GM18505 (cell line): ENCODE data around the gene XCL1.

Experiments
- ATAC-seq: cut with Tn5 transposase; IDR thresholded peaks from one replicate; pipeline ENCODE4 v1.9.1; 2021; ENCODE audit not compliant: unreplicated experiment
- POLR2A ChIP-seq: IDR thresholded peaks from 4 replicates; pipeline ENCODE4 v1.6.1; 2011; ENCODE audit warnings: borderline replicate concordance; ENCODE audit not compliant: insufficient read depth, insufficient read length; ENCODE audit errors: extremely low read depth

The XCL1 gene

GRCh38 chr1:168605443-168605842 lies 29.0 kb downstream of the XCL1 start:
- TF ChIP-seq POLR2A = no peak
- ATAC-seq = no peak

GRCh38 chr1:168606096-168606495 lies 29.7 kb downstream of the XCL1 start:
- ATAC-seq = no peak
- TF ChIP-seq POLR2A = no peak

- no peak for TF ChIP-seq POLR2A
- ATAC-seq = no peak
Observed at GRCh38 chr1:168607872-168608428, 31.5 kb downstream of the XCL1 start.

GRCh38 chr1:168608796-168609715 lies 32.7 kb downstream of the XCL1 start:
- no peak for TF ChIP-seq POLR2A
- ATAC-seq = no peak

DNA sequence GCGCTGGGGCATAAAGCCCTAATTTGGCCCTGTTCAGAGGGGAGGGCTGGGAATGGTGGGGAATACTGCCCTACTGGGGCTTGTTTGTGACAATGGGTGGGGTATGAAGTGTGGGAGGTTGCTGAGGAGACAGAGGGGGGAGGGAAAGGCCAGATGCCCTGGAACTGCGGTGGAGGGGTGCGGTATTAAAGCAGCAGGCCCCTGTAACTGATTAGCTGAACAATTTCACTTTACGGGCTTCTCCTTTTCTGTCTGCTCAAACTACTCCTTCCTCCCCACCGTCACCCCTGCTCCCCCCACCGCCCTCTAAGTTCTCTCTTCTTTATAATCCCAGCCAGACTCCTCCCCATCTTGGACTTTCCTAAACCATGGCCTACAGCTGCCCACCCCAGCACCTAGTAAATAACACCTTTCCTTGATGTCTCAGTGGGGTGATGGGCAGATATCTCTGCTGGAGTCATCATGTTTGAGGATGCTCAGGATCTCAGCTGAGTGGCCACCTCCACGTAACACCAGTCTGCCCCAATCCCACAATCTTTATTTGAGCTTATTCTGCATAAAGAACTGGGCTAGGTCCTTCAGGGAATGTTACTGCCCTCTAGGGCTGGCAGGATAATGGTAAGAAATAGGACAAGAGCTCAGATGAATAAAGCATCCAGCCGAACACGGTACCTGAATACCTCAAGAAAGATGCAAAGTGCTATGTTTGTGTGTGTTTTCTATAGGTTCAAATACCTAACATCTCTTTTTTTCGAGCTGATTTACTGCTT lies 33.5 kb downstream of the XCL1 start:
- no peak for TF ChIP-seq POLR2A
- no peak for ATAC-seq

DNA sequence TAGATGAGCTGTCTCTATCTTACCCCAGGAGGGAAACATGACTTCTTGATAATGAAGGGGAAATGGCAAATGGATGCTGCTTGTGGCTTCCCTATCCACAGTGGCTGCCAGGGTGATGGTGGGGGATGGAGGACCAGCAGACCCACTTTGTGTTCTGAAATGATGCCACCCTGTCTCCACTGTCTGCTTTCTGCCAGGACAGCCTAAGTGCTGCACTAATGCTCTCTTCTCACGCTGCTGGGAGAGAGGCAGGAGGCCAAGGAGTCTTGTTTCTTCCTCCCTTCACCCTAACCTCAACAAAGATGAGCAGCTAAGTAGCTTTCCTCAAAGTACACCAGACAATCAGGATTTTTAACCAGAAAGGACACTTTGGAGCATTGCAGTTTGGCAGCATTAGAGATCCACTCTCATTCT lies 36.6 kb downstream of the XCL1 start:
- no peak for TF ChIP-seq POLR2A
- ATAC-seq = no peak

GRCh38 chr1:168613691-168614231 lies 37.4 kb downstream of the XCL1 start:
- TF ChIP-seq POLR2A = no peak

GRCh38 chr1:168614235-168614634 lies 37.8 kb downstream of the XCL1 start:
- no peak for ATAC-seq
- no peak for TF ChIP-seq POLR2A

More at GRCh38 chr1:168613691-168614231, 37.4 kb downstream of the XCL1 start:
- ATAC-seq = no peak

DNA sequence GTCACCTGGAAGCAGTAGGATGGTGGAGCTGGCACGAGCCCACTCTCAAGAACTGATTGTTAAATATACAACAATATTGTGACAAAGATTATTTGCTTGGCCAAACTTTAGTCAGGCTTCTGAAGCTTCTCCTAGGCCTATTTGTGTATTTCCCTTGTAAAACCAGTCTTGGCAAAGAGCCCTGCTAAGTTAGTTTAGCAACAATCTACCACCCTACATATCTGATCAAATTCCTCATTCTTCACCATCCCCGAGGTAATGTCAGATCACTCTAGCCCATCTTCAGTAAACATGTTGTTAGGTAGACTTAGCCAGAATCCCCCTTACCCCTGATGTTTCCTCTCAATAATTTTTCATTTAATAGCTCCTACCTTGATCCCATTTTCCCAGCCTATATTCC lies 39.6 kb downstream of the XCL1 start:
- no peak for TF ChIP-seq POLR2A

DNA sequence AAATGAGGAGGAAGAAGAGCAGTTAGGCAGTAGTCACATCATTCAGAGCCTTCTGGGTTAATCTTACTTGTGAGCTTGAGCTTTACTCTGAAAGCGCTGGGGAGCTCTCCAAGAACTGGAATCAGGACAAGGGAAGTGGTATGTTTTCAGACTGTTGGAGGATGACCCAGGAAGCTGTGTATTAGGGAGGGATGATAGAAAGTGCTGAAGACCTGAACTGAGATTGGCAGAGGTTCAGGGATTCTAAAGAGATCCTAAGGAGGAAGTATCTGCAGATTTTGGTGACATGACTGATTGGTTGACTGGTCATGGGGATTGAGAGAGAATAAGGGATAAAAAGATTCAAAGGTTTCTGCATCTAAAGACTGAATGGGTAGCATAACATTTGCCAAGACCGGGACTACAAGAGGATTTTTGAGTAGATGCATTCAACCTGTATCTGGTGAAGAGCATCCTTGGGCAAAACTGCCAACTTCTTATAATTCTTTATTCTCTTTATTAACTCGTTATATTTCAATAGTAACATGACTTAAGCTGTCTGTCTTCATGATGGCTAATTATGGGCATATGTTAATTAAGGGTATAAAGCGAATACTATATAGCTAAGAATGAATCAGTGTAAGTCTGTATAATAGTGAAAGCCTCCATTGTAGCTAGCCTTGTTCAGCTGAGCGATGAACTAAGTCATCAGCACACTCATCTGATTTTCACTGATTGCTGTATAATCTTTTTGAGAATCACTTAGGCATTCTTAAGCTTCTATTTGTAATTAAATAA lies 41.8 kb downstream of the XCL1 start:
- TF ChIP-seq POLR2A = no peak
- ATAC-seq = no peak

More for the DNA sequence above, 39.6 kb downstream of the XCL1 start:
- no peak for ATAC-seq

DNA sequence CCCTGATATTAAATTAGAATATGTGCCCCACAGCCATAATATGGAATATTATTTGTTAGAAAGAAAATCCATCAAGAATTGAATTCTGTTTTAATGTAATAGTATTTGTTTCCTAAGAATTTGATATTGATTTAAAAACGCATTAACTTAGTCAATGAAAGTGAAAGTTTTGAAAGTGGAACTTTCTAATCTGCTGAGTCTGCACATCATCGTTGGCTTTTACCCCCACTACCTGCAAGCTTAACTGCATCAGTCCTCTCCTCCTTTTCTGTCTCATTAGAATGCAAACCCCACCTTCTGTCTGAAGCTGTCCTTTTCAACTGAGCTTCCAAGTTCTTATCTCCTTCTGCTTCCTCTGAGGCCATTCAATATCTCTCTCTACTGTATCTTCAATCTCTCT lies 42.5 kb downstream of the XCL1 start:
- TF ChIP-seq POLR2A = no peak
- no peak for ATAC-seq

DNA sequence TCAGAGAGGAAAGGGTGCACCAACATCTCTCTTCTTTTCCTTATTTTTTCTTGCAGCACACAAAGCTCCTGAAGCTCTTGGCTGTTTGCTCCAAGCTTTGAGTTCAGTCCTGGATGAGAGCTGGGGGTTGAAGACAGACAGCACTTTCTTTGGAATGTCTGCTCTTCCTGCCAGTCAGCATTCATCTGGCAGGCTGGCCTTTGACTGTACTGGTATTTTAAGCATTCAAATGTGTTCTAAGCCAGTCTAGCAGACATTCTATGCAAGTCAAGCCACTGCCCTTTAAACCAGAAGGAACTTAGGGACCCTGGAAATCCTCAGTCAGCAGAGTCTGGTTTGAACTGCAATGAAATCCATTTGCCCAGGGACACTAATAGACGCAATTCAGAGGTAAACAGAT lies 45.0 kb downstream of the XCL1 start:
- TF ChIP-seq POLR2A = no peak
- no peak for ATAC-seq
